Activated CD4-positive, alpha-beta T cell treated with anti-CD3 and anti-CD28 coated beads, Interleukin-2, amount 50 U/mL, for 1 hour (primary cell): ENCODE results near the gene TACR1.
"Not testable (repeated sequence)": the region's sequence is repeated elsewhere in the genome, so short reads cannot be mapped to it uniquely, and the experiment has no call there.

Experiments used
- DNase-seq: peaks from one replicate; pipeline ENCODE4 v3.0.0-alpha.2; 2020

Gene TACR1

DNA sequence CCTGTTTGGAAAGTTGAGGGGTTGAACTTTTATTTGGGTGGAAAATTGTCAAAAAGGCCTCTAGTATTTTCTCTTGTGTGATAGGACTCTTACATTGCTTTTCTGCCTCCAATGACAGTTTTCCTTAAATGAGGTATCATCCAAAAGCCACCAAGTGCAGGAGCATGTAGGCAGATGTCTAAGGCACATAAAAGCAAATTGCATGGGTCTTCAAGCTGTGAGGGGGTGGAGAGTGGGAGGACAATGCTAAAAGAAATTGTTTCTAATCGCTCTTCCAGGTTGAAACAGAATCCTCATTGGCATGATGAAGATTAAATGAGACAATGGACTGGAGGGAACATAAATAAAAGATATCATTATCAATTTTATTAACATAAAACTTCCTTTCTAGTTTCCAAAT is 6.8 kb downstream of the TACR1 start:
- DNase-seq, result no peak

DNA sequence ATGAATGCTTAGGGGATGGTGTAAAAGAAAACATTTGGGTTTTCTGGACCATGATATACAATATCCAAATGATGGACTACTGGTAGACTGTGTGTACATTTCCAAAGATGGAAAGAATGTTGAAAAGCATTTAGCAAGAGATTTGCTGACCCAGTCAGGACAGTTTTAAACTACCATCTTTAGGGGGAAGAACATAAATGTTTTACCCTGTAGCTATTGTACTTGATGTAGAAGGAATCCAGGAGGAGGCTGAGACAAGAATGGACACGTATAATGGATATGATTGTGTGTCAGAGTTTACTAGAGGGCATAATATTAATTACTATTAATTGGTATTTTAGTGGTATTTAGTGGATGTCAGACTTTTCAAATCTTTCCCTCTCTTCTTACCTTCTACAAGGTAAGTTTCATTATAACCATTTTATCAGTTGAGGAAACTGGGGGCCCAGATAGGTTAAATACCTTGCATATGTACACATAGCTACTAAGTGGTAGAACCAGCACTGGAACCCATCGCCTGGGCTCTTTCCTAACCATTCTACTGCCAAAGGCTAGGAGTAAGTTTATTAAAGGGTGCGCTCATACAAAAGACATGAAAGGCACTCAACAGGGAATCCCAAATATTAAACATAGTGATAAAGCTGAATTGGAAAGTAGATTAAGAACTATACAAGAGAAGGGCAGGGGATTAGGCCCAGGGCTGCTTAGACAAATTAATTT is 8.9 kb downstream of the TACR1 start:
- no peak for DNase-seq

DNA sequence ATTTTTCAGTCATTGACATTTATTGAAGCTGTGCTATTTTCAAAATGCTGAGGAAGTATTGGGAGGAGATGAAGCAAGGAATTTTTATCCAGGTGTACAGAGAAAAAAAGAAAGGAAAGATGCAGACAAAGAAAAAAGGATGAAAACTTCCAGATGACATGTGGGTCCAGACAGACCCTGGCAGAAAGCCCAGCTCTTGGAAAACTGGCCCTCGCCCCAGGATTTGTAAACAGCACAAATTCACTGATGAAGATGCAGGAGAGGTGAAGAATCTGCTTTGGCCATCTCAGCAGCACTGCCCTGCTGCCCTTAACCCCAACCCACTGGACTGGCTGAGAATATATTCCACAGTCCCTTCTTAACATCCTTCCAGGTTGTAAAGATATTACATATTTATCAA is 12.5 kb downstream of the TACR1 start:
- DNase-seq, result no peak

DNA sequence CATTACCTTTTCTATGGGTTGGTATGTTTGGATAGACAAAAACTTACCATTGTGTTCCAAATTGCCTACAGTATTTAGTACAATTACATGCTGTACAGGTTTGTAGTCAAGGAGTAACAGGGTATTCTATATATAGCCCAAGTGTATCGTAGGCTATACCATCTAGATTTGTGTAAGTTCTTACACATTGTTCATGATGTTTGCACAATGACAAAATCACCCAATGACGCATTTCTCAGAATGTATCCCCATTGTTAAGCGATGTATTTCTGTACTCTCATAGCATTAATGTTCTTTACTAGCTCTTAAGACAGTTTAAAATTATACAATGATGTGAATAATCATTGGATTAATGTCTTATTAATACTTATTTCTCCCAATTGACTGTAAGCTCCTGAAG is 16.7 kb downstream of the TACR1 start:
- no peak for DNase-seq

DNA sequence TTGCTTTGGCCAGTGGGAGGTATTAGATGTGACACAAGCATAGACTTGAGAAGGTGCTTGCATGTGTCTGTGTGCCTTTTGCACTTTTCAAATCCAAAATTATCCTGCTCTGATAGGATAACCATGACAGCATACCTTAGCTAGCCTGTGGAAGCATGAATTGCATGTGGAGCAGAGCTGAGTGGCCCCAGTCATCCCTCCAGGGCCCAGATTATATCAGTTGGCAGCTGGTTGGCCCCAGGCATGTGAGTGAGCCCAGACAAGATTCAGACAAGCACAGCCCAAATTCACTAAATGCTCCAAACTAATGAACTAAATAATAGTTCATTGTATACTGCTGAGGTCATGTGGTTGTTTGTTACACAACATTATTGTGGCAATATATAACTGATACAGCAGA is 18.8 kb downstream of the TACR1 start:
- no peak for DNase-seq

DNA sequence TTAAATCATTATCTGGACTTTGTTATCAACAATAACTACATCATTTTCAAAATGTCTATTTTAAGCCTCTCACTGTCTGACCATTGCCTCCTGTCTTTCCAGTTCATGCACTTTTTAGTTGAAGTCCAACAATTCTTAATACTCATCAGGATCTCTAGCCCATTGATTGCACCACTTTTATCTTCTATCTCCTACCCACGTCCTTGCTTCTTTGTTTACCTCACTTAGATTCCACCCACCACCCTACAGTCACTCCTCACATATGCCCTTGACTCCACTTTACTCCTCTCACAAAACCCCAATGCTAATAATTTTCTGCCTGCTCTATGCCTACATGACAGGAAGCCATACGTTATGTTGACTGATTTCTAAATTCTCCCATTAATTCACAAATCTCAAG is 21.9 kb downstream of the TACR1 start:
- no peak for DNase-seq

DNA sequence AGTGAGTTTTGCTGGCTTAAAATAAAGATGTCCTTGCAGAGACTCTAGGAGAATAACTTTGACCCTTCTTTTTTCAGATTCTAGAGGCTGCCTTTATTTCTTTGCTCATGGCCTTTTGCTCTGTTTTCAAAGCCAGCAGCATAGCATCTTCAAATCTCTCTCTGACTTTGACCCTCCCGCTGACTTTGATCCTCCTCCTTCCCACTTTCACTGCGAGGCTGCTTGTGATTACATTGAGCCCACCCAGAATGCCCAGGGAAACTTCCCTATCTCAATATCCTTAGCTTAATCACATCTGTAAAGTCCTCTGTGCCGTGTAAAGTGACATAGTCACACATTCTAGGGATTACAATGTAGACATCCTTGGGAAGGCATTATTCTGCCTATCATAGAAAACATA is 23.9 kb downstream of the TACR1 start:
- DNase-seq, result no peak

DNA sequence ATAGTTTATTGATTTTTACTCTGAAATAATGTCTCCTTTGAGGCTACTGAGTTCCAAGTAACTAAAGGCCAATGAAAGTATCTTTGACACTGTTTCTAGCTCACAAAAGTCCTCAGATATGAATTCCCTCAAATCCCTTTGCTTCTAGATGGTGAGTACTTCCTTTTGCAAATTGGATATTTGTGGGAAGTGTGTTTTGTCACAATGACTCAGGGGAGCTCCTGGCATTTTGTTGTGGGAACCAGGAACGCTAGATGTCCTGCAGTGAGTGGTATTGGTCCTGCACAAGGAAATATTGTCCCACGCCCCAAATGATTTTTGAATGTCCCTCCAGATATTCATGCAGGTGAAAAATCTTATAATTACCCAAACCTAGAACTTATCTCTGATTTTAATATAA is 24.3 kb downstream of the TACR1 start:
- DNase-seq, result no peak

DNA sequence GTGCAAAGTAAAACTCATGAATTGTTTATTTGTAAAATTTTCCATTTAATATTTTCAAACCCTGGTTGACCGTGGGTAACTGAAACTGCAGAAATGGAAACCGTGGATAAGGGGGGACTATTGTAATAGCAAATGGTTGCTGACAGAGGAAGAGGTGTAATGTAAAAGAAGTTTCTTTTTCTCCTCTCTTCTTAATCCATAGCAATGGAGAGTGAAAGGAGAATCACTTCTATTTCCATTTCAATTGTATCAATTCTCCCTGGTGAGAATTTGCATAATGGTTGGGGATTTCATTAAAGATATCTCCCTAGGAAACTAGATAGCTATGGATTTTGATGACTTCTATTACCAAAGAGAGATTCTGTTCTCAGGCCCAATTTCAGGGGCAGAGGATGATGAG is 24.8 kb downstream of the TACR1 start:
- no peak for DNase-seq

DNA sequence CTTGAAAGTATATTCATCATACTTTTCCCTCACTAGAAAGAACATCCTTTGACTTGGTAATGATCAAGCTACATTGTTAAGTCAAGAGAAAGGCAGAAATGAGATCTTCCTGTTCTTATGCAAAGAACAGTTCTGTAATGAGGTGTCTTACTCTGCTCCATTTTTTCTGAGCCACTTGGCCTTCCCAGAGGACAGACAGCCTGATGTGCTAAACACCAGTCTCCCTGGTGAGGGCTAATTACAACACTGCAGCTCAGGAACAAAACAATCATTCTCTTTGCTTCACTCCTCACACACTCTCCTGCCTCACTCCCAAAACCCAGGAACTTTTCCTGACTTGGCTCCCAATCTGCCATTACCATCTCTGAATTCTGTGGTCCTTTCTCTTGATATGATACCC is 25.6 kb downstream of the TACR1 start:
- no peak for DNase-seq

DNA sequence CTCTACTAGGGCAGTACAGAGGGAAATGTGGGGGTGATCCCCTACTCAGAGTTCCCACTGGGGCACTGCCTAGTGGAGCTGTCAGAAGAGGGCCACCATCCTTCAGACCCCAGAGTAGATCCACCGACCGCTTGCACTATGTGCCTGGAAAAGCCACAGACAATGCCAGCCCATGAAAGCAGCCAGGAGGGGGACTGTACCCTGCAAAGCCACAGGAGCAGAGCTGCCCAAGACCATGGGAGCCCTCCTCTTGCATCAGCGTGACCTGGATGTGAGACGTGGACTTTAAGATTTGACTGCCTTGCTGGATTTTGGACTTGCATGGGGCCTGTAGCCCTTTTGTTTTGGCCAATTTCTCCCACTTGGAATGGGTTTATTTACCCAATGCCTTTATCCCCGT is 27.9 kb downstream of the TACR1 start:
- not testable (repeated sequence) for DNase-seq

DNA sequence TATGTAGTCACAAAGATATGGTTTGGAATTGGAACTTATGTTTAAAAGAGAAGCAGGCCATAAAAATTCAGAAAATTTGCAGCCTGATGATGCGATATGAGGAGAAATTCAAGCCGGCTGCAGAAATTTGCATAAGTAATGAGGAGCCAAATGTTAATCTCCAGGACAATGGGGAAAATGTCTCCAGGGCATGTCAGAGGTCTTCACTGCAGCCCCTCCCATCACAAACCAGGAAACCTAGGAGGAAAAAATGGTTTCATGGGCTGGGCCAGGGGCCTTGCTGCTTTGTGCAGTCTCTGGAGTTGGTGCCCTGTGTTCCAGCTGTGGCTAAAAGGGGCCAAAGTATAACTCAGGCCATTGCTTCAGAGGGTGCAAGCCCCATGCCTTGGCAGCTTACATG is 28.4 kb downstream of the TACR1 start:
- no peak for DNase-seq

DNA sequence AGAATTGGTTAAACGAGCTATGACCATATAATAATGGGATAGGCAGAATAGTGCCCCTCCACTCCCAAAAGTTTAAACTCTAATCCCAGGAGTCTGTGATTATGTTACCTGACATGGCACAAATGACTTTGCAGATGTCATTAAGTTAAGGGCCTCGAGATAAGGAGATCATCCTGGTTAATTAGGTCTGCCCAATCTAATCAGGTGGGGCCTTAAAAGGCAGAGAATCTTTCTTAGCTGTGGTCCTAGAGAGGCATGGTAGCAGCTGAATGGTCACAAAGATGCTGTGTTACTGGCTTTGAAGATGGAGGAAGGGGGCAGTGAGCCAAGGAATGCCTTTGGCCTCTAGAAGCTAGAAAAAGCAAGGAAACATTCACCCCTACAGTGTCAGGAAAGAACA is 31.1 kb downstream of the TACR1 start:
- DNase-seq, result no peak

DNA sequence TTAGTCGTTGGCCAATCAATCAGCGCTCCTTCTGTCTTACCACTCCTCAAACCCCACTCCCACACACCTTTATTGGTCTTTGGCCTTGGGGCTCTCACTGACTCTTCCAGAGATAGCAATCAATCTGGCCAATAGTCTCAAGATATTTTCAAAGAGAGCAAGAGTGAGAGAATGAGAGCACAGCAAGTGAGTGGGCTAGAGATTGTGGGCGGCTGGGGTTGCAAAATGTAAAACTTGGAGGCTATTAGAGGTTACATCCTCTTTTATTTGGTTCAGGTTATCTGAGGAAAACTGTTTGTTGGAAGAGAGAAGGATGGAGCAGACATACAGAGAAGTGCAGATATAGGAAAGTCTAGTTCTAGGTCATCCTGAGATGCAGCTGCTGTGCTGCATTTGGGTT is 32.8 kb downstream of the TACR1 start:
- DNase-seq, result no peak

DNA sequence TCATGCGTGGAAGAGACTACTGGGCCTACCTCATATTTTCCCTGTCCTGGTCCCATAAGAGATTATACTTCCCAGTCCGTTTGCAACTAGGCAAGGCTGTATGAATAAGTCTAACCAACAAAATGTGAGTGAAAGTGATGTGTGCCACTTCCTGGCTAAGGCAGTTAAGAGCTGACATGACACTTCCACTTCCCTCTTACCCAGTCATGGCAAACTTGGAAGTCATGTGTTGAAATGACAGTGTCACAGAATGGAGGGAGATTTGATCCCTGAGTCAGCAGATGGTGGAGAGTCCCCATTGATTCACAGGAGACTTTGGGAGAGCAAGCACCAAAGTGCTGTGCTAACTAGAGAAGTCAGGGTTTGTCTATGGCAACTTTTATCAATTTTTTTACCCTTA is 36.4 kb downstream of the TACR1 start:
- DNase-seq, result no peak

DNA sequence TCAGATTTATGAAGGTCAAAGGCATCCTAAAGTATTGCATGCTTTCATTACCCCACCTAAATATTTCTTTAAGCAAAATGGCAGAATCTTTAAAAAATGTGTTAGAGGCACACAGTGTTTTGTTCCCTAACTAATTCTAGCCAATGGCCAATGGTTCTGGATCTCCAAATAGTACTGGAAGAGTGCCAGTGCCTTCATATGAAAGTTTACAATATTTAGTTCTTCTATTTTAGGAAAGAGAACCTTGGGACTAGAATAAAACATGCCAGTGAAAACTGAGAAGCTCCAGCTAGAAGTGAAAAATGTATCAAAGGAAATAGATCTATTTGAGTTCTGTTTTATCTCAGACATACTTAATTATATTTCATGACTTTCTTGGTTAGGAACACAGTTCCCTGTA is 37.1 kb downstream of the TACR1 start:
- no peak for DNase-seq

DNA sequence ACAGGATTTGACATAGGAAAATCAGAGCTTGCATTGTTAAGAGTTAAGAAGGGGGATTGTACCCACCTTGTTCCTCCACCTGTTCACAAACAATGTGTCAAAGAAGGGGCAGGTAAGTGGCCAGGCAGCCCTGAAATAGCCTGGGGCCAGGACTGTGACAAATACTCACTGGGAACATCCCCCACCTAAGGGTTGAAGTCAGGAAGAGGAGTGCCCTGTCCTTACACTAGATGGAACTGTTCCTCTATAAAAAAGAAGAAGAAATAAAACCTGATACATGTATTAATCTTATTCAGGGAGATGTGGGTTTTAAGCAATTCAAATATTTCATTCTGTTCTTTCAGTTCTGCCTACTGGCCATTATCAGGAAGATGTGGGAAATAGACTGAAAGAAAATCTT is 41.9 kb downstream of the TACR1 start:
- no peak for DNase-seq

DNA sequence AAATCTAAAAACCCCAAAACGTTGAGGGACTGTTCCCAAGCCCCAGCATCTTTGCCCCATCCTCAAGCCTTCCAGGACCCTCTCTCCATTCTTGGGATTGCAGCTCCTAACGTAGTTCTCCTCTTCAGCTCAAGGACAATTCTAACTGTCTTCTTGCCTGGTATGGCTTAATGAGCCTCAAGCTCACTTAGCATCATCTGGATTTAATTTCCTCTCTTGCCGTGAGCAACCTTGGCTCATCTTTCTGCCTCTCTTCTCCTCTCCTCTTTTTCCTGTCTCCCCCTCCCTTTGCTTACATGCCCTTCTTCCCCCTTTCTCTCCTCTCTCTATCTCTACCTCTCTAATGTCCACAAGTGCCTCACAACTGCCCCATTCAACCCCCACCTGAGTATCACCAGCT is 44.2 kb downstream of the TACR1 start:
- no peak for DNase-seq

DNA sequence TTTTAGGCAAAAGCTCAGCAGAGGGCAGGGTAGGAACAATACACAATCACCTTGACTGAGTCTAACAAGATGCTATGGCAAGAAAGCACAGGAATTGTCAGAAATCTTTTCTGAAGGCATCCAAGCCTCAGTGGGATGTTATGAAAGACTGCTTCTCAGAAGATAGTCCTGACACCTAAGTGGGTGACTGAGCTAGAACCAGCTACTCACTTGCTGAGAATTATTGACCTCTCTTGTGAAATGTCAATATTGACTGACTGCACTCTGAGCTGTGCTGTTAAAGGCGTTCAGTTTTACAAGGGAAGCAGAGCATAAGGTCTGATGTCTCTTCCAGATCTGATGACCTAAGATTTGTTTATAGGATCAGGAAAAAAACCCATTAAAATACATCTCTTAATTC is 46.1 kb downstream of the TACR1 start:
- no peak for DNase-seq

DNA sequence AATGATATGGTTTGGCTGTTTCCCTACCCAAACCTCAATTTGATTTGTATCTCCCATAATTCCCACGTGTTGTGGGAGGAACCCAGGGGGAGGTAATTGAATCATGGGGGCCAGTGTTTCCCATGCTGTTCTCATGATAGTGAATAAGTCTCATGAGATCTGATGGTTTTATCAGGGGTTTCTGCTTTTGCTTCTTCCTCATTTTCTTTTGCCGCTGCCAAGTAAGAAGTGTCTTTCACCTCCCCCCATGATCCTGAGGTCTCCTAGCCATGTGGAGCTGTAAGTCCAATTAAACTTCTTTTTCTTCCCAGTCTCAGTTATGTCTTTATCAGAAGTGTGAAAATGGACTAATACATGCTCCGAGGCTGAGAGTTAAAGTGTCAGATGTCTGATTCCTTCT is 47.1 kb downstream of the TACR1 start:
- DNase-seq, result not testable (repeated sequence)

DNA sequence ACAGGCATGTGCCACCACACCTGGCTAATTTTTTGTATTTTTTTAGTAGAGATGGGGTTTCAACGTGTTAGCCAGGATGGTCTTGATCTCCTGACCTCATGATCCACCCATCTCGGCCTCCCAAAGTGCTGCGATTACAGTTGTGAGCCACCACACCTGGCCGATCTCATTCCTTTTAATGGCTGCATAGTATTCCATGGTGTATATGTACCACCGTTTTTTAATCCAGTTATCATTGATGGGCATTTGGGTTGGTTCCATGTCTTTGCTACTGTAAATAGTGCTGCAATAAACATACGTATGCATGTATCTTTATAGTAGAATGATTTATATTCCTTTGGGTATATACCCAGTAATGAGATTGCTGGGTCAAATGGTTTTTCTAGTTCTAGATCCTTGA is 51.4 kb downstream of the TACR1 start:
- DNase-seq, result not testable (repeated sequence)

DNA sequence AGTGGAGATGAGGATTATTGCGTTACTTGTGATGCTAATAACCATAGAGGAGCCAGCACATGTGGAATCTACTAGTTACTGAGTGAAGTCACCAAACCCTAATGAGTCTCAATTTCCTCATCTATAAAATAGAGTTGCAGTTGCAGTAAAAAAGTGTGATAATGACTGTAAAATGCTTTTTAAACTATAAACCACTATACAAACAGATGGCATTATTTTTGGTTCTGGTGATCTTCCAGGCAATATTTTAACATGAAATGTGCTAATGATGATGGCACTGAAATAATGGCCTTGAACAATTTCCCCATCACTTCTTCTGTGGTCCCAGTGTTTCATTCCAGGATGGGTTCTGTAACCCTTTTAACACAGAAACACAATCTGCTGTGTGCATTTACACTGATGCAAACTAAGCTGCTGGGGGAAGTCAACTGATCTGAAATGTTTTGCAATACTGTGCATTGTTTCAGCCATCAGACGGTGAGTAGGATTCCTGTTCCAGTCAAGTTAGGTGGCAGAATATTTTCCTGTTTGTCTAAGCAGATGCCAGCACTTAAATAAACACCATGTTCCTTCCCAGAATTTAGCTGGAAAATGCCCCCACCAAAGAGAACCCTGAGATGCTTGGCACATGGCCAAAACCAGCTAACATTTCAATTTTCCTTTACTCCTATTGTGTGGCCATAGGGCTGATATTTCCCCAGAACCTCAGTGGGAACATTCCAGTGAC is 52.6 kb downstream of the TACR1 start:
- no peak for DNase-seq

DNA sequence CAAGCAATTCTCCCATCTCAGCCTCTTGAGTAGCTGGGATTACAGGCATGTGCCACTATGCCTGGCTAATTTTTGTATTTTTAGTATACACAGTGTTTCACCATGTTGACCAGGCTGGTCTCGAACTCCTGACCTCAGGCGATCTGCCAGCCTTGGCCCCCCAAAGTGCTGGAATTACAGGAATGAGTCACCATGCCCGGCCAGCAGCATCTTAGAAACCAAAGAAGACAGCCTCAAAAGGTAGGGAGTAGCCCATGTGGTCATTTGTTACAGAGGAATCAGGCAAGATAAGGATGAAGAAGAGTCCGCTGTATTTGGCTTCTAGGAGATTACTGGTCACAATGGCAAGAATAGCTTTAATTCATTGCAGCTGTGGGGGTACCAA is 53.1 kb downstream of the TACR1 start:
- DNase-seq, result not testable (repeated sequence)

DNA sequence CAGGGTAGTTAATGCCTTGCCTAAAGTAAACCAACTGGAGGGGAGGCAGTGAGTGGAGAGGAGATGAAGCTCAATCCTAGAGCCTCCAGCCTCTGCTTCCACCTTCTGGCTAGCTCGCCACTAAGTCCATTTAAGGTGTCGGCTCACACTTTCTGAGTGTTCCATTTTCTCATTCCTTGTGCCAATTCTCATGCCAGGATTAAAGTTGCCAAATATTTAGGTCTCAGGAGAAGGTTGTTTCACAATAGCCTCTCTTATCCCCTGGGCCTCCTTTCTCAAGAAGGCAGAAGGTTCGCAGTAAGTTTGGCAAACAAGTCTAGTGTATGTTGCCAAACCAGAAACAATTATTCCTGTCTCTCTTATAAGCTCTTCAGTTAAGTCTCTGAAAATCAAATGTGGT is 57.2 kb downstream of the TACR1 start:
- DNase-seq, result no peak

DNA sequence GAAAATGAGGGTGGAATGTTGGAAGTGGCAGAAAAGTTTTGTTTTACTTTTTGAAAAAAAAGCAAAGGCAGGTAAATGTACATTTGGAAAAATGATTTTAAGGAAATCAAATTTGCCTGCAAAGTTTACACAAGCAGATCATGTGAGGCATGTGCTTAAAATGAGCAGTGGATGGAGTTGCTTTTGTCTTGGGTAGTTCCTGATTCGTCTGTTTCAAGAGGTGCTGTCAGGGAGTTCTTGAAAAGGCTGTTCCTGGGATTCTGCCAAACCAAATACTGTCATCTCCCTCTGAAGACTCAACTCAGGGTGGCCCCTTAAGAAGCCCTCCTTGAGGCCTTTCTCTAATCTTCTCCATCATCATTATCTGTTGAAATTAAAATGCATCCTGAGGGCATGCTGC is 59.0 kb downstream of the TACR1 start:
- DNase-seq, result no peak
